BLaER1 treated with 17β-estradiol and CSF1 and Interleukin-3, amounts not matched to agents 10 nM and 100 nM (cell line): ENCODE data around the gene LAMA2.

Experiments used
- H3K27ac ChIP-seq, 11 experiments: shearing (Covaris generic); formaldehyde crosslinking; 2 replicates each; pipeline ENCODE4 v1.8.1; 2022
- H3K27me3 ChIP-seq, 11 experiments: shearing (Covaris generic); formaldehyde crosslinking; 2 replicates each; pipeline ENCODE4 v1.8.1; 2022
- H3K36me3 ChIP-seq, 11 experiments: shearing (Covaris generic); formaldehyde crosslinking; 2 replicates each; pipeline ENCODE4 v1.8.1; 2022
- H3K4me1 ChIP-seq, 10 experiments: shearing (Covaris generic); formaldehyde crosslinking; 2 replicates each; pipeline ENCODE4 v1.8.1; 2022
- H3K4me2 ChIP-seq, 11 experiments: shearing (Covaris generic); formaldehyde crosslinking; 2 replicates each; pipeline ENCODE4 v1.8.1; 2022
- H3K4me3 ChIP-seq, 10 experiments: shearing (Covaris generic); formaldehyde crosslinking; 2 replicates each; pipeline ENCODE4 v1.8.1; 2022
- H3K9ac ChIP-seq, 11 experiments: shearing (Covaris generic); formaldehyde crosslinking; 2 replicates each; pipeline ENCODE4 v1.8.1; 2022
- H3K9me3 ChIP-seq, 11 experiments: shearing (Covaris generic); formaldehyde crosslinking; replicated peaks in 1 of 11; 2 replicates each; pipeline ENCODE4 v1.8.1; 2022
- H4K20me1 ChIP-seq, 11 experiments: shearing (Covaris generic); formaldehyde crosslinking; 2 replicates each; pipeline ENCODE4 v1.8.1; 2022
- Cebpa-rat ChIP-seq, 11 experiments: shearing (Covaris generic); IDR thresholded peaks; 2 replicates each; pipeline ENCODE4 v1.8.1; 2022

LAMA2 gene

GRCh38 chr6:129292836-129293235, 409.9 kb downstream of the LAMA2 start:
- Histone ChIP-seq H3K27ac (no peak overlapping the region), H3K4me2 (no peak overlapping the region), H3K4me3 (no peak overlapping the region), H4K20me1 (no peaks in the 10 kb centered on the region), H3K36me3 (no peaks in the 10 kb centered on the region), H3K4me1 (no peaks in the 10 kb centered on the region), H3K9me3 (no peaks in the 10 kb centered on the region), H3K9ac (no peak overlapping the region), H3K27me3 (no peaks in the 10 kb centered on the region)
- no peak for TF ChIP-seq Cebpa-rat (IDR thresholded peaks at IDR 0.05)

DNA sequence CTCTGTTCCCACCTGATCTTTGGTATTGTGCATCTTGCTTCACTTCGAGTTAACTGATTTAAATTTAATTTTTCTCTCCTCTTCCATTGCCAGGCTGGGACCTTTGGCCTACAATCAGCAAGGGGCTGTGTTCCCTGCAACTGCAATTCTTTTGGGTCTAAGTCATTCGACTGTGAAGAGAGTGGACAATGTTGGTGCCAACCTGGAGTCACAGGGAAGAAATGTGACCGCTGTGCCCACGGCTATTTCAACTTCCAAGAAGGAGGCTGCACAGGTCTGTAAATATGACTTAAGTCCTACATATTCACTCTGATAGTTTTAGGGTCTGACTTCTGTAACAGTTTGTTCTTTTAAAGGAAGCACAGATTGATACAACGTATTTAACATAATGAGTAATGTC, 414.7 kb downstream of the LAMA2 start:
- H3K27me3 ChIP-seq: no peaks in the 10 kb centered on the region
- no peaks in the 10 kb centered on the region for H4K20me1 ChIP-seq
- no peaks in the 10 kb centered on the region for H3K36me3 ChIP-seq
- no peak overlapping the region for H3K9ac ChIP-seq
- H3K4me2 ChIP-seq: no peak overlapping the region
- H3K4me1 ChIP-seq: no peaks in the 10 kb centered on the region
- H3K27ac ChIP-seq: no peak overlapping the region
- H3K9me3 ChIP-seq: no peaks in the 10 kb centered on the region
- no peak for TF ChIP-seq Cebpa-rat (IDR thresholded peaks at IDR 0.05)
- H3K4me3 ChIP-seq: no peak overlapping the region

- no peak overlapping the region for H3K9ac ChIP-seq
- H3K9me3 ChIP-seq: no peaks in the 10 kb centered on the region
- H4K20me1 ChIP-seq: no peaks in the 10 kb centered on the region
- TF ChIP-seq Cebpa-rat (IDR thresholded peaks at IDR 0.05): no peak
- H3K4me1 ChIP-seq: no peaks in the 10 kb centered on the region
- no peaks in the 10 kb centered on the region for H3K36me3 ChIP-seq
- H3K4me3 ChIP-seq: no peak overlapping the region
- H3K4me2 ChIP-seq: no peak overlapping the region
- no peak overlapping the region for H3K27ac ChIP-seq
- no peaks in the 10 kb centered on the region for H3K27me3 ChIP-seq
These were observed 419.7 kb downstream of the LAMA2 start for GRCh38 chr6:129302671-129303070.

GRCh38 chr6:129306826-129307225, 423.9 kb downstream of the LAMA2 start:
- Histone ChIP-seq H3K9me3 (no peaks in the 10 kb centered on the region), H3K4me2 (no peak overlapping the region), H3K4me1 (no peaks in the 10 kb centered on the region), H3K9ac (no peak overlapping the region), H3K36me3 (no peaks in the 10 kb centered on the region), H3K27me3 (no peaks in the 10 kb centered on the region), H4K20me1 (no peaks in the 10 kb centered on the region), H3K4me3 (no peak overlapping the region), H3K27ac (no peak overlapping the region)
- TF ChIP-seq Cebpa-rat (IDR thresholded peaks at IDR 0.05): no peak

DNA sequence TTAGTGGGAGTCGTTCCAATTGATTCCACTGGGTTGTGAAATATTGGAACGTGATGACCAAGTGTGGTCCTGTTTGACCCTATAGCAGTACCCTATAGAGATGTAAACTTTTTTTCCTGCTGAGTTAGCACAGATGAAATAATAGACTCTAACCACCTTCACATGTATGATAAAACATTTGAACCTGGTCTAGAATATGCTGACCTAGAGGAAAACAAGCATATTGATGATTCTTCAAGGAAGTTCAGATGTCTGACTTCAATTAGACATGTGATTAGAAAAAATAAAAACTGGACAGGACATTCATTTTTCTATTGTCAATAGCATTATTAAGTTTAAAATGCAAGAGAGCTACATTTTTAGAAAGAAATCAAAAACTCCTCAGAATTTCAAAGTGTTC, 424.9 kb downstream of the LAMA2 start:
- H3K9ac ChIP-seq: no peak overlapping the region
- H4K20me1 ChIP-seq: no peaks in the 10 kb centered on the region
- no peak for TF ChIP-seq Cebpa-rat (IDR thresholded peaks at IDR 0.05)
- H3K27ac ChIP-seq: no peak overlapping the region
- H3K4me3 ChIP-seq: no peak overlapping the region
- H3K36me3 ChIP-seq: no peaks in the 10 kb centered on the region
- no peaks in the 10 kb centered on the region for H3K4me1 ChIP-seq
- no peaks in the 10 kb centered on the region for H3K27me3 ChIP-seq
- H3K9me3 ChIP-seq: no peaks in the 10 kb centered on the region
- no peak overlapping the region for H3K4me2 ChIP-seq

- Histone ChIP-seq H3K4me3 (no peak overlapping the region), H3K27ac (no peak overlapping the region), H3K36me3 (no peaks in the 10 kb centered on the region), H4K20me1 (no peaks in the 10 kb centered on the region), H3K9ac (no peak overlapping the region), H3K4me2 (no peak overlapping the region), H3K27me3 (no peaks in the 10 kb centered on the region), H3K9me3 (no peaks in the 10 kb centered on the region), H3K4me1 (no peaks in the 10 kb centered on the region)
- TF ChIP-seq Cebpa-rat (IDR thresholded peaks at IDR 0.05): no peak
These were observed 426.2 kb downstream of the LAMA2 start for GRCh38 chr6:129309154-129309553.

GRCh38 chr6:129312880-129313279, 429.9 kb downstream of the LAMA2 start:
- Histone ChIP-seq H4K20me1 (no peaks in the 10 kb centered on the region), H3K9ac (no peak overlapping the region), H3K27me3 (no peaks in the 10 kb centered on the region), H3K27ac (no peak overlapping the region), H3K4me1 (peaks cover 0 to 2% (median 0%) of the 10 kb centered on the region in 10 experiments; a peak in 1 of 20 replicates), H3K4me3 (no peak overlapping the region), H3K36me3 (no peaks in the 10 kb centered on the region), H3K4me2 (no peak overlapping the region), H3K9me3 (no peaks in the 10 kb centered on the region)
- TF ChIP-seq Cebpa-rat (IDR thresholded peaks at IDR 0.05): no peak

DNA sequence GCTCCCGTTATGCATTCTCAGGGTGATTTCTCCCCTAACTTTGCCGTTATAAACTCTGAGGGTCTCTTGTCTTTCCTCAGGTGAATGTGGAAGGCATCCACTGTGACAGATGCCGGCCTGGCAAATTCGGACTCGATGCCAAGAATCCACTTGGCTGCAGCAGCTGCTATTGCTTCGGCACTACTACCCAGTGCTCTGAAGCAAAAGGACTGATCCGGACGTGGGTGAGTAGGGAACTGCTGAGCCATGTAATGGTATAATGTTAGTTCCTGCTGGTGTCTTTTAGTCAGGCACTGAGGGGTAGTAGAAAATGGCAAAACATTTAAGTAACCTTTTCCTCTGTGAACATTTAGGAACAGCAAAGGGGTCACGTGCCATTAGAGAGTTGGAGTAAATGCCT, 431.6 kb downstream of the LAMA2 start:
- H3K9ac ChIP-seq: no peak overlapping the region
- H3K4me1 ChIP-seq: peaks cover 0 to 9% (median 0%) of the 10 kb centered on the region in 10 experiments; a peak in 3 of 20 replicates
- no peak for TF ChIP-seq Cebpa-rat (IDR thresholded peaks at IDR 0.05)
- no peaks in the 10 kb centered on the region for H3K36me3 ChIP-seq
- H3K4me2 ChIP-seq: no peak overlapping the region
- no peak overlapping the region for H3K4me3 ChIP-seq
- no peak overlapping the region for H3K27ac ChIP-seq
- no peaks in the 10 kb centered on the region for H3K27me3 ChIP-seq
- no peaks in the 10 kb centered on the region for H4K20me1 ChIP-seq
- H3K9me3 ChIP-seq: no peaks in the 10 kb centered on the region

DNA sequence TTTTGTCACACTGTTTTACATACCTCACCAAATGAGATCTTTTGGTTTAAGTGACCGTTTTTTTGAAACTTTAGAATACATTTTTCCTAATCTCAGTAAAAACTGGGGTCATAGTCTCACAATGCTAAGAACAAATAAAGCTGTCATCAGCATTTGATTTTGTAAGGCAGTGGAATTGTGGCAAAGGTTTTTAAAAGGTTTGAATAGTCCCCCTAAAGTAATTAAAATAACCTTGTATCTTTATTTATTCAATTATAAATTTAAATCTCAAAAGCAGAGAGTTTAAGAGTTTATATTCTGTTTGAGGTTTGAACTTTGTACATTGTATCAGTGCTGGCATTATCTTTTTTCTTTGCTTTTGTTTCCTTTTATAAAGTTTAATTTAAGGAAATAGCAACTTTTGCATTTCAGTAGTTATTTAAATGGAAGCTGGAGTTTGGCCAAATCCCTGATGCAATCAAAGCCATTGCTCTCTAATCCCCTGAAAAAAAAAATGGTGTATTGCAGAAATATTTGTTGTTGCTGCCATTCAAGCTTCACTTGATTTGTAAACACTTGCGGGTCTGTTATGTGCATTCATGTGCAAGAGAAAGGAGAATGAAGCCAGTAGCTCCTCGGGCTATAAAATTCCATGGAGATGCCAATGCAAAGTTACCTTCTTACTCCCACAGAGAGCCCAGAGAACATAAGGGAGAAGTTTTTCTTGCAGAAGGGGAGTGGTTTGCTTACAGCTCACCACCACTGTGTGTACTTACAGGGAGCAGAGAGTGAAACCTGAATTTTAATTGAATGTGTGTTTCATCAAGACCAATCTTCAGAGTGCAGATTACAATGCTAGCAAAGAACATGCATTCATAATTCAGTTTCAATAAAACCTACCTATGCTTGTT, 435.2 kb downstream of the LAMA2 start:
- Histone ChIP-seq H3K9me3 (no peaks in the 10 kb centered on the region), H4K20me1 (no peaks in the 10 kb centered on the region), H3K4me2 (0 out of 22 replicates have a peak overlapping the region, but pooled peaks of 1 of the 11 experiments have one; percentile 16), H3K27me3 (no peaks in the 10 kb centered on the region), H3K4me1 (peaks cover 0 to 9% (median 0%) of the 10 kb centered on the region in 10 experiments; a peak in 3 of 20 replicates), H3K36me3 (no peaks in the 10 kb centered on the region), H3K27ac (no peak overlapping the region), H3K9ac (no peak overlapping the region), H3K4me3 (no peak overlapping the region)
- no peak for TF ChIP-seq Cebpa-rat (IDR thresholded peaks at IDR 0.05)

DNA sequence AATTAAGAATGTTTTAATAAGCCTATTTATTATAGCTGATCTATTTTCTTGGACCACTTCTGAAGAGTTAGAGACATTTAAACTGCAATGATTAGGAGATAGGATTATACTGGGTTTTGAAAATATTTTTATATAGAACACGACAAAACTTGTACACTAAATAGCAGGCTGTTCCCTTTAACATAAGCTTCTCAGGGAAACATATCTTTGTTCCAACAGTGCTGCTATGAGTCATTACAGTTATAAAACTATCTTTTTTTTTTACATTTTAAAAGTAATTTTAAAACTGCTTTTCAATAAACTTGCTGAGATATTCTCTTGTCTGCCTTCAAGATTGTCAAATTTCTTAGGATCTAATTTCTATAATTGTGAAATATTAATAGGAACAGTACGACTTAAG, 438.0 kb downstream of the LAMA2 start:
- no peak for TF ChIP-seq Cebpa-rat (IDR thresholded peaks at IDR 0.05)
- H3K36me3 ChIP-seq: no peaks in the 10 kb centered on the region
- H4K20me1 ChIP-seq: no peaks in the 10 kb centered on the region
- no peak overlapping the region for H3K4me3 ChIP-seq
- H3K9ac ChIP-seq: no peak overlapping the region
- H3K4me2 ChIP-seq: no peak overlapping the region
- no peaks in the 10 kb centered on the region for H3K27me3 ChIP-seq
- no peak overlapping the region for H3K27ac ChIP-seq
- no peaks in the 10 kb centered on the region for H3K9me3 ChIP-seq
- peaks cover 0 to 9% (median 0%) of the 10 kb centered on the region in 10 experiments; a peak in 3 of 20 replicates for H3K4me1 ChIP-seq
